Gastroesophageal sphincter (tissue), 3 donors: Measurements from ENCODE around the gene PIGA.

Experiments used
- POLR2A ChIP-seq, 2 donors: fragments of 450-650 bp; IDR thresholded peaks; one replicate each; pipeline ENCODE4 v1.6.1; 2017; ENCODE audit warnings: antibody characterized with exemption in 2 of 2, mild to moderate bottlenecking in 2 of 2, moderate library complexity in 1 of 2
- TF ChIP-seq, protein P1 (sequence below), 4 experiments: fragments of 200-600 bp in 2 of 4; fragments of 450-650 bp in 2 of 4; sonication (generic) in 1 of 4; IDR thresholded peaks; one replicate each; pipeline ENCODE4 v1.5.1; 2017 to 2019; ENCODE audit warnings: antibody characterized with exemption in 4 of 4, mild to moderate bottlenecking in 2 of 4, moderate library complexity in 2 of 4

DNA sequence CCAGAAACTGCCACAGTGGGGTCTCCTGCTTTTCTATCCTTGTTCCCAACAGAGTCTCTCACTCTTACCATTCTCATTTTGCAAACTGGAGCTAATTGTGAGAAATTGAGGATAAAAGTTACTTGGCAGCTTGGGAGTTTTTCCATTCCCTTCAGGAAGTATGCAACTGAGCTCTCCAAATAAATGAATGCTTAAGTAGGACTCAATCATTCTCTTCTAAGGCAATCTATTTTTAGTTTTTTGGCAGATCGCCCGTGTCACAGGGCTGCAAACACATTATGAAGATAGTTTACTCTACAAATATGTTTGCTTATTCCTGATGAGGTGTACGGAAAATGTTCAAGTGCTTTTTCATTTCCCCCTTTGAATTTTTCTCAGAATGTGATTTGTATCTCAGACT, 25.2 kb downstream of the PIGA start:
- no peak for TF ChIP-seq POLR2A (IDR thresholded peaks at IDR 0.05)
- TF ChIP-seq, protein P1, sequence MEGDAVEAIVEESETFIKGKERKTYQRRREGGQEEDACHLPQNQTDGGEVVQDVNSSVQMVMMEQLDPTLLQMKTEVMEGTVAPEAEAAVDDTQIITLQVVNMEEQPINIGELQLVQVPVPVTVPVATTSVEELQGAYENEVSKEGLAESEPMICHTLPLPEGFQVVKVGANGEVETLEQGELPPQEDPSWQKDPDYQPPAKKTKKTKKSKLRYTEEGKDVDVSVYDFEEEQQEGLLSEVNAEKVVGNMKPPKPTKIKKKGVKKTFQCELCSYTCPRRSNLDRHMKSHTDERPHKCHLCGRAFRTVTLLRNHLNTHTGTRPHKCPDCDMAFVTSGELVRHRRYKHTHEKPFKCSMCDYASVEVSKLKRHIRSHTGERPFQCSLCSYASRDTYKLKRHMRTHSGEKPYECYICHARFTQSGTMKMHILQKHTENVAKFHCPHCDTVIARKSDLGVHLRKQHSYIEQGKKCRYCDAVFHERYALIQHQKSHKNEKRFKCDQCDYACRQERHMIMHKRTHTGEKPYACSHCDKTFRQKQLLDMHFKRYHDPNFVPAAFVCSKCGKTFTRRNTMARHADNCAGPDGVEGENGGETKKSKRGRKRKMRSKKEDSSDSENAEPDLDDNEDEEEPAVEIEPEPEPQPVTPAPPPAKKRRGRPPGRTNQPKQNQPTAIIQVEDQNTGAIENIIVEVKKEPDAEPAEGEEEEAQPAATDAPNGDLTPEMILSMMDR (IDR thresholded peaks at IDR 0.05): no peak
